Stimulated activated CD8-positive, alpha-beta memory T cell treated with anti-CD3 and anti-CD28 coated beads, Interleukin-12 subunit alpha, Interleukin-12 subunit beta, amount 100 ng/mL, for 24 hours (primary cell): ENCODE measurements around the gene FAM181A.
A peak's percentile ranks its signal among the peaks of the same experiment; 100 is the strongest.

Source experiments
- DNase-seq: peaks from one replicate; pipeline ENCODE4 v3.0.0-alpha.2; 2020; ENCODE audit errors: extremely low read depth

The FAM181A gene

GRCh38 chr14:93962701-93963601, 35.8 kb downstream of the FAM181A start:
- DNase-seq: no peak

GRCh38 chr14:93963692-93964091, 36.5 kb downstream of the FAM181A start:
- no peak for DNase-seq

DNA sequence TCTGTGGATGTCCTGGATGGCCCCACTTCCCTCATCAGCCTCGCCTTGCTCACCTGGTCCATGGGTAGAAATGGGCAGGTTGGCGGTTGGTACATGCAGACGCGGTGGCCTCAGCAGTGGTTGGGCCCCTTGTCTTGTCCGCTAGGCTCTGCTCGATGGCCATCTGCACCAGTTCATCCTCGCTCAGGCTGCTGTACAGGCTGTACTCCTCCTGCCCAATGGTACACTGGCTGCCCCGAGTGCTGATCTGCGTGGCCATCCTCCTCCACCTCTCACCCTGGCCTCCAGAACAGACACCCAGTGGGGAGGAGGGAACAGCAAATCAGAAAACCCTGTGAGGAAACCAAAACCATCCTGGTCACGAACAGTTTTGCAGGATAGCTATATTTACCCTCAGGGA, 37.1 kb downstream of the FAM181A start:
- DNase-seq: no peak

- DNase-seq: no peak
These were observed 37.7 kb downstream of the FAM181A start for GRCh38 chr14:93964820-93965286.

GRCh38 chr14:93965287-93965821, 38.2 kb downstream of the FAM181A start:
- no peak for DNase-seq

DNA sequence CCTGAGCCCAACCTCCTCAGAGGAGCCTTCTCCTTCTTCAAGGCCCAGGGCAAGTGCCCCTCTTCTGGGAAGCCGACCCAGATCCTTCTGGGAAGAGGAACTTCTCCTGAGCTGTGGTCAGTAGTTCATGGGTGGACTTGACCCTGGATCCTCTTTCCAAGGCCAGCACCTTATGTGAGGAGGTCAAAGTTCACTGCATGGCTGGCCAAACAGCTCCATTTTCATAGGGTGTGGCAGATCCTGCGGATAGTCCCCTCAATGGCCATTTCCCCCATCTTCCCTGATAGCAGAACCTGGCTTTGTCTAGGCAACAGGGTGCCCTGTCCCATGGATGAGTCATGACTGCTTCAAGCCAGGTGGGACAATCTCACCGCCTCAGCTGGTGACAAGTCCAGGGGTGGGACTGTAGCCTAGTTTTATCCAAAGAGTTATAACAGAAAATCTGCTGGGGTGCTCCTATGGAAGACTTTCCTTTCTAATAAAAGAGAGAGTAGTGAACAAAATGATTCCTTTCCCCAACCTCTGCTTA, 38.9 kb downstream of the FAM181A start:
- DNase-seq: no peak

- DNase-seq: no peak
These were observed 40.6 kb downstream of the FAM181A start for GRCh38 chr14:93967637-93968250.

- DNase-seq: no peak
These were observed 42.1 kb downstream of the FAM181A start for GRCh38 chr14:93969082-93969828.

DNA sequence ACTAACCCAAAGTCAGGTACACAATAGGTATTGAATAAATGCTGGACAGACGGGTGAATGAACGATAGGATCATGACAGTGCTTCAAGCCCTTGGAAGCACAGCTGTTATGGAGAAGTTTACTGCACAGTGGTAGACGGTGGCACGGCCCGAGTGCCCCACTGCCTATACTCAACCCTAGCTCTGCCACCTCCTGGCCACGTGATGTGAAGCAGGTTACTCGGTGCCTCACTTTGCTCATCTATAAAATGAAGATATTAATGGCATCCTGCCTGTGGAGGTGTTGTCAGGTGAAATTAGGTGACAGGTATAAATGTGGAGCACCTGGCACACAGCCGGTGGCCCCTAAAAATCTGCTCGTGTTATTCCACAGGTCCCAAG, 43.4 kb downstream of the FAM181A start:
- no peak for DNase-seq

GRCh38 chr14:93970965-93971634, 44.0 kb downstream of the FAM181A start:
- no peak for DNase-seq

DNA sequence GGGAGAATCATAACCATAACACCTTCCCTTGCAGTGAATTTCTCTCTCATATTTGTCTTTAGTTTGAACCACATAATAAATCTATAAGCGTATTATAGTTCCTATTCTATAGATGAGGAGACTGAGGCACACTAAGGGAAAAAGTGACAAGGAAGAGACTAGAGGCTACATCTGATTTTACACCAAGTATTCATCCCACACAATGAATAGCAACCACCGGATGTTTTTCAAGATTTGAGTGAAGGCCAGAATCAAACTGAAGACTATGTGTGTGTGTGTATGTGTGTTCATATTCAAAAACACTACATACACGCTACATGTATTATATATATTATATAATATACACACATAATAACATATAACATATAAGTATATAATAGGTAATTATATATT, 44.5 kb downstream of the FAM181A start:
- DNase-seq: no peak

GRCh38 chr14:93972618-93973205, 45.6 kb downstream of the FAM181A start:
- no peak for DNase-seq

GRCh38 chr14:93973607-93974006, 46.5 kb downstream of the FAM181A start:
- DNase-seq: no peak

- DNase-seq: no peak
These were observed 47.2 kb downstream of the FAM181A start for GRCh38 chr14:93974299-93974698.

- no peak for DNase-seq
These were observed 47.7 kb downstream of the FAM181A start for GRCh38 chr14:93974833-93975232.

DNA sequence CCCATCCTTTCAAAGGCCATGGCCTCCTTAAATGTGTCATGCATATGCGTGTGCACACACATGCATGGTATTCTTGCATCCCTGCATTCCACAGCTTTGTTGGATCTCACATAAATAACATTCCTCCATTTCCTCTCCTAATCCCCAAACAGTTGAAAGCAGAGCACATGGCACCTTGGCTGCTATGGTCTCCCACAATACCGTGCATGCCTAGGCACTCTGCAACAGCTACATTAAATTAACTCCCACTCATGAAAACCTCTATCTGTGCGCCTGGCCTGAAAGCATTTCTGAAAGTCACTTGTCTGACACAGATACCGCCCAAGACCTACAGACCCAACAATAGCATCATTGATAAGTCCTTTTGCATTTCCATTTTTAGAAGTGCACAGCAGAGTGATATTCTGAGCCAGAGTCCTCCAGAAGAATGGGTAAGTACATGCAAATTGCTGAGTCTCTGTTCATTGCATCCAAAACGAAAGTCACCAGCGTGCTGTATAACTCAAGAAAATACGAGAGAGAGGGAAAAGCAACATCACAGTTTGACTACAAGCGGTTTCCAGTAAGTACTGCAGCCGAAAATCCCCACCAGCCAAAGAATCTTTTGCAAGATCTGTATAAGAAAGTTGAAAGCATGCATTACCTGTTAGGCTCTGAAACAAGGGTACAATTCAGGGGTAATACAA, 48.8 kb downstream of the FAM181A start:
- DNase-seq: no peak

DNA sequence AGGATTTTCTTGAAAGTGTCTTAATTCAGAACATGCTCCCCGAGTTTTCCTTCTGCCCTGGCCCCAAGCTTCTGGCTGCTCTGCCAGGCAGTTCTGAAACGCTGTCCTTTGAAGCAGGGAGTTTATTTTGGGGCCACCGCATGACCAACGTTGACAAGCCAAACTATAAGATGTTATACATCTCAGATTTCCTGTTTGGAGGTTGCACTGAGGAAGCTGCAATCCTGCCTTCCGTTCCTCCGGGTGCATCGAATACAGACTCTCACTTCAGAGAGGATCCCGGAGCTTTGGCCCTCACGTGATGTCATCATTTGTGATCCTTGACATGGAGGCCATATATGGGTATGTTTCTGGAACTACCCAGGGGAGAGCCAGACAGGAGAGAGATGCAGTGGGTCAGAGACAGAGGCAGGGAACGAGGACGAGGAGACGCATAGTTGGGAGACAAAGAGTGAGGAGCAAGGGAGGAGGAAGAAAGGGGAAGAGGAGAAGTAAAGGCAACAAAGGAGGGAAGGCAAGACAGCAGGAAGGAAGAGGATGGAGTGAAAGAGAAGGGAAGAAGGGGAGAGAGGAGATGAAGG, 49.4 kb downstream of the FAM181A start, which contains the start of gene ASB2:
TSS of gene ASB2 (minus strand) at position 94 of the 581 bp plus-strand sequence. CDS start 12,031 bp downstream, outside the sequence.
- no peak for DNase-seq

- no peak for DNase-seq
These were observed 50.0 kb downstream of the FAM181A start for GRCh38 chr14:93977171-93977570.

GRCh38 chr14:93977790-93978581, 50.8 kb downstream of the FAM181A start:
- peak; percentile 55 for DNase-seq
